B cell (primary cell): Measurements from ENCODE around the gene ARHGAP18. TPM values are rescaled to one million over a fixed set of nuclear protein-coding genes. Genes with fewer than 3 reads are reported as not detected.

ENCODE experiments used
- ATAC-seq: fragments of 200-7000 bp; cut with Tn5 transposase; one replicate; pipeline ENCODE4 v1.10.0; 2021; ENCODE audit warnings: low read depth, mild to moderate bottlenecking, moderate number of reproducible peaks, moderate library complexity
- CTCF ChIA-PET: fragments of 350-600 bp; sonication (Branson Sonifier 250); formaldehyde crosslinking; loops from one replicate; lab custom pipeline; 2021; ENCODE audit warnings: antibody characterized with exemption, inconsistent platforms; lab: Charles Lee
- POLR2A ChIA-PET: fragments of 350-600 bp; sonication (Branson Sonifier 250); formaldehyde crosslinking; loops from one replicate; lab custom pipeline; 2021; ENCODE audit warnings: antibody characterized with exemption; lab: Charles Lee
- DNase-seq: peaks from one replicate; pipeline ENCODE4 v3.0.0; 2013
- H2AFZ ChIP-seq: 2 replicates; pipeline ENCODE4 v1.6.1; 2012; ENCODE audit warnings: mild to moderate bottlenecking, low read depth, low read length; ENCODE audit not compliant: insufficient read depth, poor library complexity, severe bottlenecking
- H3K27ac ChIP-seq, 2 donors: 1 replicate in 1 of 2; 2 replicates in 1 of 2; pipeline ENCODE4 v1.5.1; 2012 to 2013; ENCODE audit warnings: low read length in 2 of 2, mild to moderate bottlenecking in 2 of 2, moderate library complexity in 1 of 2
- H3K27me3 ChIP-seq, 4 experiments: fragments of 200-600 bp in 1 of 4; sonication (generic) in 1 of 4; replicated peaks in 1 of 4; 1 replicate in 2 of 4; 2 replicates in 2 of 4; pipeline versions ENCODE4 v1.6.1 to v1.7.0; 2013 to 2016; ENCODE audit warnings: low read length in 3 of 4, mild to moderate bottlenecking in 2 of 4, mixed read lengths in 1 of 4, moderate library complexity in 1 of 4; ENCODE audit not compliant: insufficient read depth in 4 of 4, control insufficient read depth in 3 of 4; ENCODE audit errors: control extremely low read depth in 1 of 4
- H3K36me3 ChIP-seq, 2 experiments: replicated peaks in 1 of 2; 1 replicate in 1 of 2; 2 replicates in 1 of 2; pipeline versions ENCODE4 v1.6.1 to v1.7.1; 2013; ENCODE audit warnings: low read length in 1 of 2; ENCODE audit not compliant: insufficient read depth in 2 of 2, control insufficient read depth in 1 of 2; ENCODE audit errors: control extremely low read depth in 1 of 2, extremely low read depth in 1 of 2
- H3K4me1 ChIP-seq, 2 donors: fragments of 200-600 bp in 1 of 2; sonication (generic) in 1 of 2; 1 replicate in 1 of 2; 2 replicates in 1 of 2; pipeline versions ENCODE4 v1.5.1 to v1.6.1; 2013 to 2017; ENCODE audit warnings: low read length in 2 of 2; ENCODE audit not compliant: control insufficient read depth in 2 of 2, insufficient read depth in 2 of 2
- H3K4me2 ChIP-seq: replicated peaks from 2 replicates; pipeline ENCODE3; 2012; ENCODE audit warnings: mild to moderate bottlenecking, low read depth, low read length; ENCODE audit not compliant: poor library complexity, severe bottlenecking
- H3K4me3 ChIP-seq, 5 experiments: fragments of 200-600 bp in 1 of 5; sonication (generic) in 1 of 5; 1 replicate in 3 of 5; 2 replicates in 2 of 5; pipeline versions ENCODE4 v1.5.1 to v1.7.0; 2011 to 2016; ENCODE audit warnings: low read length in 4 of 5, mild to moderate bottlenecking in 4 of 5, low read depth in 2 of 5, control low read depth in 1 of 5, moderate library complexity in 1 of 5; ENCODE audit not compliant: insufficient read depth in 1 of 5; ENCODE audit errors: control extremely low read depth in 1 of 5, extremely low read depth in 1 of 5
- H3K79me2 ChIP-seq: fragments of 200-600 bp; sonication (generic); one replicate; pipeline ENCODE4 v1.6.0; 2016; ENCODE audit warnings: low read length; ENCODE audit not compliant: control insufficient read depth, insufficient read depth
- H3K9ac ChIP-seq: fragments of 200-600 bp; sonication (generic); 2 replicates; pipeline ENCODE4 v1.6.1; 2017; ENCODE audit warnings: mild to moderate bottlenecking, low read length, moderate library complexity
- H3K9me3 ChIP-seq, 3 donors: one replicate each; pipeline versions ENCODE4 v1.6.1 to v1.7.1; 2013; ENCODE audit warnings: low read length in 2 of 3; ENCODE audit not compliant: control insufficient read depth in 2 of 3, insufficient read depth in 1 of 3; ENCODE audit errors: control extremely low read depth in 1 of 3
- H4K20me1 ChIP-seq: 2 replicates; pipeline ENCODE4 v1.6.0; 2012; ENCODE audit warnings: mild to moderate bottlenecking, low read length; ENCODE audit not compliant: insufficient read depth, control insufficient read depth, poor library complexity, severe bottlenecking
- H3K27ac Mint-ChIP-seq: one replicate; pipeline ENCODE4 v1.8.0; 2021; ENCODE audit warnings: mixed read lengths
- H3K27me3 Mint-ChIP-seq: one replicate; pipeline ENCODE4 v1.8.0; 2021; ENCODE audit warnings: mixed read lengths
- H3K4me1 Mint-ChIP-seq: one replicate; pipeline ENCODE4 v1.8.0; 2021; ENCODE audit warnings: mixed read lengths
- H3K4me3 Mint-ChIP-seq: one replicate; pipeline ENCODE4 v1.8.0; 2021; ENCODE audit warnings: mixed read lengths
- H3K9me3 Mint-ChIP-seq: one replicate; pipeline ENCODE4 v1.8.0; 2022; ENCODE audit warnings: mixed read lengths; ENCODE audit not compliant: insufficient read depth
- EZH2 ChIP-seq: IDR thresholded peaks from 2 replicates; pipeline ENCODE4 v1.6.1; 2012; ENCODE audit warnings: borderline replicate concordance, low read depth, mild to moderate bottlenecking, moderate library complexity, low read length; ENCODE audit not compliant: insufficient read depth, poor library complexity, severe bottlenecking
- WGBS: methylation state at CpG from one replicate; pipeline ENCODE4 v1.1.5; 2013; ENCODE audit warnings: missing lambda C conversion rate; ENCODE audit not compliant: insufficient coverage; 5-methylcytosine and 5-hydroxymethylcytosine counted together
- intact Hi-C: fragments of 100-400 bp; cut with micrococcal nuclease; formaldehyde crosslinking; loops from one replicate; pipeline ENCODE4 v1.10.0; 2022
- polyA plus RNA-seq: library from polyadenylated mRNA; depleted of rRNA; stranded (reverse); fragments of >200 nt; gene quantifications from 2 replicates; pipeline ENCODE4 v1.2.3, GENCODE V29; 2012
- total RNA-seq, 2 donors: library from RNA; stranded (reverse); fragments of 120-200 nt in 1 of 2; gene quantifications; 1 replicate in 1 of 2; 2 replicates in 1 of 2; pipeline versions ENCODE4 v1.2.3 to v1.2.4, GENCODE V29; 2013 to 2022
- TF ChIP-seq, protein P1 (sequence below): fragments of 200-600 bp; IDR thresholded peaks from one replicate; pipeline ENCODE4 v1.8.0; 2022; ENCODE audit warnings: antibody characterized with exemption, mild to moderate bottlenecking

The ARHGAP18 gene
- total and polyA plus RNA-seq, 2 donors (not counting 1 experiment from before 2014, with no cell fraction given), result 0.95 to 3.9 TPM

DNA sequence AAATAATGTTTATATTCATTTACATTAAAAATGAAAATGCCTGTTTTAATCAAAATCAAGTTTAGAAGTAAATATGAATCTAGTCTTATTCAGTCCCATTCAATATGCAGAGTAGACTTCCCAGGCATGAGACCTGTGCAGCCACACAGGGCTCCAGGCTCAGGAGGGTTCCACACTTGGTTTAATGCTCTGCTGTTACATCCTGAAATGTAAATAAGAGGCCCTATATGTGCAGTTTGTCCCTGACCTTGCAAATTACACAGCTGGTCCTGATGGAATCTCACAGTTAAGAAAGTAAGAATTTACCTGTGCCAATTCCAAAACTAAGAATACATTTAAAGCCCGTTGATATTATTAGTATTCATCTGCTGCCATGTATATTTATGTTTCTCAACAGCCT, 79.4 kb downstream of the ARHGAP18 start:
- DNase-seq (no peak), ATAC-seq (no peak)
- Histone ChIP-seq H3K9ac (no peak overlapping the region), H3K4me1 (no peaks in the 10 kb centered on the region), H3K27me3 (no peaks in the 10 kb centered on the region), H3K36me3 (no peaks in the 10 kb centered on the region), H3K4me3 (no peak overlapping the region), H3K4me2 (no peak overlapping the region), H4K20me1 (no peaks in the 10 kb centered on the region), H3K79me2 (no peaks in the 10 kb centered on the region), H2AFZ (no peak overlapping the region), H3K27ac (no peak overlapping the region), H3K9me3 (no peaks in the 10 kb centered on the region)
- Mint-ChIP-seq H3K4me3 (no peak overlapping the region), H3K4me1 (no peaks in the 10 kb centered on the region), H3K27ac (no peak overlapping the region), H3K27me3 (no peaks in the 10 kb centered on the region), H3K9me3 (no peaks in the 10 kb centered on the region)
- intact Hi-C loops, result no loop called here
- POLR2A ChIA-PET, result no interaction called here
- no peak for TF ChIP-seq EZH2
- TF ChIP-seq, protein P1, sequence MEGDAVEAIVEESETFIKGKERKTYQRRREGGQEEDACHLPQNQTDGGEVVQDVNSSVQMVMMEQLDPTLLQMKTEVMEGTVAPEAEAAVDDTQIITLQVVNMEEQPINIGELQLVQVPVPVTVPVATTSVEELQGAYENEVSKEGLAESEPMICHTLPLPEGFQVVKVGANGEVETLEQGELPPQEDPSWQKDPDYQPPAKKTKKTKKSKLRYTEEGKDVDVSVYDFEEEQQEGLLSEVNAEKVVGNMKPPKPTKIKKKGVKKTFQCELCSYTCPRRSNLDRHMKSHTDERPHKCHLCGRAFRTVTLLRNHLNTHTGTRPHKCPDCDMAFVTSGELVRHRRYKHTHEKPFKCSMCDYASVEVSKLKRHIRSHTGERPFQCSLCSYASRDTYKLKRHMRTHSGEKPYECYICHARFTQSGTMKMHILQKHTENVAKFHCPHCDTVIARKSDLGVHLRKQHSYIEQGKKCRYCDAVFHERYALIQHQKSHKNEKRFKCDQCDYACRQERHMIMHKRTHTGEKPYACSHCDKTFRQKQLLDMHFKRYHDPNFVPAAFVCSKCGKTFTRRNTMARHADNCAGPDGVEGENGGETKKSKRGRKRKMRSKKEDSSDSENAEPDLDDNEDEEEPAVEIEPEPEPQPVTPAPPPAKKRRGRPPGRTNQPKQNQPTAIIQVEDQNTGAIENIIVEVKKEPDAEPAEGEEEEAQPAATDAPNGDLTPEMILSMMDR, result no peak
- CTCF ChIA-PET, result no interaction called here
- no CpG with 5 or more reads among the region's 1 CpG for WGBS

DNA sequence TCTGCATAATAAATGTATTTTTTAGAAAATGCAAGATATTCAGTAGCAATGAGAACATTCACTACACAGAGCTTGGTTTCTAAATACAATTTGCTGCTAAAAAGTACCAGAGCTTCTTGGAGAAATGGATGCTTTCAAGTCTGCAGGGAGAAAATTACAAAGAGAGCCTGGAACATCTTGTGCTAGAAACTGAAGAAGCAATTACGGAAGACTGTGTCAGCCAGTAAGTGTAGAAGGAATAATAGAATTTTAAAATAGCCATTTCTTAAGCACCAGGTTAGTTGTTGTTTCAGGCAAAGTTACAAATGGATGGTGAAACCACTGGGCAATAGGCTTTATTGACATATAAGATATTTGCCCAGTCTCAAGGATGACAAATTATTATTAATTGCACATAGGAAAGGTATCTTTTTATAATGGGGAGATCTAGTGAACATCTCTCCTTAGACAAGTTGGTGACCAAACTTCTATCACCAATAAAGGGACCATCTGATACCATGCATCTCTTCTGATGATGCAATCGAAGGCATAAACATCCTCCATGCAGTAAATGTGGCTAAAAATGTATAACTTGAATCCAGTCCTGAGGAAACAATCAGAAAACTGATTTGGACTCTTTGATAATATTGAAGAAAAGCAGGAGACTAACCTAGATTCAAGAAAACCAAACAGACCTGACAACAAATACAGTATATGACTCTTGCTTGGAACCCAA, 81.7 kb downstream of the ARHGAP18 start:
- Histone ChIP-seq H3K9ac (no peak overlapping the region), H3K79me2 (no peaks in the 10 kb centered on the region), H3K4me3 (no peak overlapping the region), H3K27ac (no peak overlapping the region), H4K20me1 (no peaks in the 10 kb centered on the region), H3K4me1 (no peaks in the 10 kb centered on the region), H3K4me2 (no peak overlapping the region), H2AFZ (no peak overlapping the region), H3K27me3 (no peaks in the 10 kb centered on the region), H3K36me3 (no peaks in the 10 kb centered on the region), H3K9me3 (no peaks in the 10 kb centered on the region)
- POLR2A ChIA-PET, result no interaction called here
- TF ChIP-seq, protein P1, result no peak
- TF ChIP-seq EZH2, result no peak
- ATAC-seq (no peak), DNase-seq (no peak)
- WGBS, result no CpG with 5 or more reads among the region's 2 CpGs
- Mint-ChIP-seq H3K4me1 (no peaks in the 10 kb centered on the region), H3K27me3 (no peaks in the 10 kb centered on the region), H3K4me3 (no peak overlapping the region), H3K27ac (no peak overlapping the region), H3K9me3 (no peaks in the 10 kb centered on the region)
- intact Hi-C loops, result loop anchor here (10.0 kb wide), 1 partner anchor 47 kb away; no protein-coding TSS in a partner anchor
- CTCF ChIA-PET, result interaction anchor here (1.0 kb wide), 1 partner anchor 103 kb away, joined by 3 read pairs; no protein-coding TSS in a partner anchor
